ENCODE results near the gene RSPH9. TPM values are rescaled to one million over a fixed set of nuclear protein-coding genes. Genes with fewer than 3 reads are reported as not detected.
A peak's percentile ranks its signal among the peaks of the same experiment; 100 is the strongest.
"Not testable (repeated sequence)": the region's sequence is repeated elsewhere in the genome, so short reads cannot be mapped to it uniquely, and the experiment has no call there.

RSPH9 gene
- total RNA-seq, 2 experiments from 2014 or later = not detected

DNA sequence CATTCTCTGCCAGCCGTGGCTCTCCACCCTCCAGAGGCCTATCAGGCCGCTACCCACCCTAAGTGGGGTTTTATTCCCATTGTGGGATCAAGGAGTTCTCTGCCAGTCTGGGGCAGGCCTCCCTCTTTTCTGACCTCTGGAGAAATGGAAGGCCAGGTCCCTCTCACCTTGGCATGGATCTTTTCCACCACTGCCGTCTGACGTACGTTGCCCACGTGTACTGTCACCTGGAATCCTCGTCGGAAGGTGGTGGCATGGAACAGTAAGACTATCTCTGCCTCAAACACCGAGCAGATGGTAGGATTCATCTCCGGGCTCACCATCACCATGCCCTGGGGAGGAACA, 23.0 kb upstream of the RSPH9 start:
- POLR2A ChIA-PET = no interaction called here
- Mint-ChIP-seq H3K9me3 (no peaks in the 10 kb centered on the region), H3K27me3 (no peaks in the 10 kb centered on the region), H3K27ac (no peak overlapping the region), H3K4me3 (no peak overlapping the region), H3K4me1 (peaks cover 16% of the 10 kb centered on the region), H3K36me3 (peaks cover 42% of the 10 kb centered on the region)
- DNase-seq (no peak), ATAC-seq (ENCODE audit: low read depth) (no peak)

DNA sequence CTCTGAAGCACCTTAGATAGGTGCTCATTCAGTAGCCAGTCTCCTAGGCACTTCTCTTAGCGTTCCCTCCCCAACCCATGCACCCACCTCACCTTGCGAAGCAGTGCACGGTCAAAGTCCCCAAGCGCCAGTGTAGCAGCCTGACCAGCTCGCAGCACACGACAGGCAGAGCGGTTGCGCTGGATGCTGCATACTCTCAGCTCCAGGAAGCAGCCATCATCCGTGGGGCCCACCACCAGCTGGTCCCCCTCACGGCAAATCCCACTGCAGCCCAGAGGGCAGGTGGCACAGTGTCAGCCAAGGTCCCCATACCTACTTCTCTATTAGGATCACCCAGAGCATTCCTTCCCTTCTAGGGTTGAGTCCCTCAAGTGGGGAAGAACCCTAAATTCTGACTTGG, 22.3 kb upstream of the RSPH9 start:
- H3K27me3 Mint-ChIP-seq = no peaks in the 10 kb centered on the region
- POLR2A ChIA-PET = interaction anchor here (0.6 kb wide), 1 partner anchor 1835 kb away, joined by 3 read pairs; no protein-coding TSS in a partner anchor
- H3K9me3 Mint-ChIP-seq = no peaks in the 10 kb centered on the region
- DNase-seq (no peak), ATAC-seq (ENCODE audit: low read depth) (no peak)
- H3K36me3 Mint-ChIP-seq = peaks cover 41% of the 10 kb centered on the region
- peaks cover 19% of the 10 kb centered on the region for H3K4me1 Mint-ChIP-seq
- no peak overlapping the region for H3K4me3 Mint-ChIP-seq
- H3K27ac Mint-ChIP-seq = no peak overlapping the region

DNA sequence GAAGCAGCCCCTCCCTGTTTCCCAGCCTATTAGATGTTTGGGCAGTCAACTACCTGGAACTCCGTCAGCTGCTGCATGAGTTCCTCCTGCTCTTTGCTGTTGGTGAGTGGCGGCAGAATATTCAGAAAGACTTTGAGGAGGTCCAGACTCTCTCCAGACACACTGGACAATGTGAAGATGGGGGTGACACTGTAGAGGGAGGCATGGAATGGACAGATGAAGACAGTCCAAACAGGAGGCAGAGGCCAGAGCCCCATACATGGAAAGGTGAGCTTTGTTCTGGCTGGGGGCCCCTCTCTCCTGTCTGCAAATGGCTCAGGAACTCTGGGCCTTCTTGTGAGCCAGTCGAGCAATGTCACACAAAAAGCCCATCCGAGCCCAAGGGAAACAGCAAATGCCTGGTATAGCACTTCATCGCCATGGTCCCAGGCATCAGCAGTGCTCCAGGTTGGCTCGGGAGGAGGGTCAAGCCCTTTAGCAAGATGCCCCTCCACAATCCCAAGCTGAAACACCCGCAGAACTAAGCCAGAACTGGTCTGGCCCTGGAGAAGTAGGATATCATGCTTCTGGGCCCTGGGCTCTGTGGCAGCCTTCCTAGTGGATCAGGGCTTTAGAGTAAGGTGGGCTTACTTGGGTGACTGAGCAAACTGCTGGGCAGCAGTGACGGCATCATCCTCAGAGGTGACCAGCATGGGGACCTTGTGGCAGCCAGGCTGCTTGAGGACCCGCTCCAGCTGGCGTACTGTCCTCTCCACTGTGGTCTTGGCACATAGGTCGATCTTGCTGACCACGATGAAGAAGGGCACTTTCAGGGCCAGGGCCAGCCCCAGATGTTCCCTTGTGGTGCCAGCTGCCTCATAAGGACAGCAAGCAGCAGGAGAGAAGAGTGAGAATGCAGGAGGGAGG, 20.7 kb upstream of the RSPH9 start:
- H3K9me3 Mint-ChIP-seq = no peaks in the 10 kb centered on the region
- H3K27ac Mint-ChIP-seq = no peak overlapping the region
- H3K4me1 Mint-ChIP-seq = peaks cover 27% of the 10 kb centered on the region
- POLR2A ChIA-PET = no interaction called here
- H3K27me3 Mint-ChIP-seq = no peaks in the 10 kb centered on the region
- DNase-seq (peak; percentile 23), ATAC-seq (ENCODE audit: low read depth) (no peak)
- peaks cover 43% of the 10 kb centered on the region for H3K36me3 Mint-ChIP-seq
- H3K4me3 Mint-ChIP-seq = no peak overlapping the region

DNA sequence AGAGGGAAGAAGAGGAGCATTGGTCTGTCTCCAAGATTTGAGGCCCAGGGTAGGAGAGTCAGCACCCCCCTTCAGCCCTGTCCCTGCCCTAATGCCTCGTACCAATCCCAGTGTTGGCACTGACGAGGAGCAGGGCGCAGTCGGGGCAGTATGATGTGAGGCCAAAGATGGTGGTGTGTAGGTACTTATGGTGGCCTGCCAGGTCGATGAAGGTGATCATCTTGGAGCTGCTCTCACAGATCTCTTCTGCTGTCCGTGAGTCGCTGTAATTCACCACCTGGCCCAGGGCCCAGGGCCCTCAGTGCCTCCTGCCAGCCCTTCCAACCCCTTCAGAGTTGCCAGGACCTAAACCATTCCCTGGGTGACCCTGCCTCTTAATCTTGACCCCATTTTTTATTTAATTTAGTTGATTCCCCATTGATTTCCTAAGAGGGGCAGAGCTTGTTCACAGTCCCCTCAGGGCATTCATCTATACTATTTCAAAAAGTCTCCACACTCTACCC, 20.0 kb upstream of the RSPH9 start:
- no peak overlapping the region for H3K4me3 Mint-ChIP-seq
- H3K9me3 Mint-ChIP-seq = no peaks in the 10 kb centered on the region
- ATAC-seq (ENCODE audit: low read depth) = no peak
- DNase-seq = no peak
- peaks cover 25% of the 10 kb centered on the region for H3K4me1 Mint-ChIP-seq
- POLR2A ChIA-PET = no interaction called here
- H3K27ac Mint-ChIP-seq = no peak overlapping the region
- no peaks in the 10 kb centered on the region for H3K27me3 Mint-ChIP-seq
- peaks cover 41% of the 10 kb centered on the region for H3K36me3 Mint-ChIP-seq

DNA sequence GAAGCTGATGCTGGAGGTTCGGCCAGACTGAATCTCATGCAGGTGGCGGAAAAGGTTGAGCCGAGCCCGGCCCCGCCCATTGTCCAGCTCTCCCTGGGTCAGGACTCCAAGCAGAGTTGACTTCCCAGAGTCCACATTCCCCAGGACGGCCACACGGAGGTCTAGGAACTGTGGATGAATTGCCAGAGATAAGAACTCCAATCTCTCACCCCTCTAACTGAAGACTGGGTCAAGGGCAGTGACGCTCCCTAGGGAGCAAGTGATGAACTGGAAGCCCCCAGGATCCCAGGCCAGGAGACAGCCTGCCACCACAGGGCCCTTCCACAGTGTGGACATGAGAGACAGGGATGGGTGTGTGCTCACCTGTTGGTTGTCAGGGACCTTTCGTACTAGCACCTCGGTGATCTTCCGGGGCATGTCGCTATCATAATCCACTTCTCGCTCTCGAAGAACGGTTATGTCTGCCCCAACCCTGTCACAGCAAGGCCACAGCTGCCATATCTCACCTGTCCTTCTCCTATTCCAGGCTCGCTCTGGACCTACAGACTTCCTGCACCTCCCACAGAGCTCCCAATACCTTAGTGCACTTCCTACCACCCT, 19.3 kb upstream of the RSPH9 start:
- ATAC-seq (ENCODE audit: low read depth) = no peak
- Mint-ChIP-seq H3K36me3 (peaks cover 42% of the 10 kb centered on the region), H3K4me1 (peaks cover 31% of the 10 kb centered on the region), H3K27me3 (no peaks in the 10 kb centered on the region), H3K27ac (peak overlapping the region; percentile 7), H3K4me3 (no peak overlapping the region), H3K9me3 (no peaks in the 10 kb centered on the region)
- POLR2A ChIA-PET = interaction anchor here (1.0 kb wide), 1 partner anchor 12 kb away, joined by 4 read pairs; no protein-coding TSS in a partner anchor
- DNase-seq = peak; percentile 19

DNA sequence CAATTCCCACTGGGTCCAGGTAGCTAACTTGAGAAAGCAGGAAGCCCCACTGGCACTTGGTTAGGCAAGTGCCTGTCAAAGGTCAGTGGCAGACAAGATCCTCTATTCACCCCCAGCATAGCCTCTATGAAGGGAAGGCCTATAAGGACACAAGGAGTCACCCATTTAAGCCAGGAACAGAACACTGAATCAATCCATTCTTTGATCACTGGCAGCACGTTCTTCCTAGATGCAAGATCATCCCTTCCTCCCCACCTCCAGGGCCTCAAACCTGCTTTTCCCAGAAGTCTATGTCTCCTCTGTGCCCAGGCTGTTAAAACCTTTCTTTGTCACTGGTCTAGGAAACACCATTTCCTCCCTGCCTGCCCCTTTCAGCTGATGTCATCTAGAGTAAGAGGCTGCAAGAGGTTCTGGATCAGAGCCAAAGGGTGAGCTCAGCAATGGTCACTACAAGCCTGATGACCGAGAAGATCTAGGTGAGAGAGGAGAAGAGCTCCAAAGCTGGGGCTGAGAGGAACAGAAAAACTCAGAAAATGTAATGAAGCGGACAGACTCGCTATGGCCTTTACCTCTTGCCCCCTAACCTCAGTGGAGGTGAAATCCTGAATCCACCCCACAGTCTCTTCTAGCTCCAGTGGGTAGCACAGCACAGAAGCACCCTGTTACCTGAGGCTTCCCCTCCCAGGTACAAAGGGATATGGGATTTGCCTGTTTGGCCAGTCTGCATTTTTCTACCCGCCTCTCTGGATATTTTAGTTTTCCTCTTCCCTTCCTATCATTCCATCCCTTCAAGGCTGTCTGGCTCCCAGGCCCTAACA, 17.6 kb upstream of the RSPH9 start:
- Mint-ChIP-seq H3K4me3 (peak overlapping the region; percentile 100), H3K27me3 (no peaks in the 10 kb centered on the region), H3K27ac (peak overlapping the region; percentile 95), H3K36me3 (peaks cover 33% of the 10 kb centered on the region), H3K4me1 (peaks cover 33% of the 10 kb centered on the region), H3K9me3 (no peaks in the 10 kb centered on the region)
- DNase-seq (peak; percentile 20), ATAC-seq (ENCODE audit: low read depth) (no peak)
- POLR2A ChIA-PET = interaction anchor here (0.6 to 1.6 kb wide), 2 partner anchors 8 to 9 kb away, joined by 3 to 8 read pairs; partner anchors contain the start of gene MAD2L1BP

DNA sequence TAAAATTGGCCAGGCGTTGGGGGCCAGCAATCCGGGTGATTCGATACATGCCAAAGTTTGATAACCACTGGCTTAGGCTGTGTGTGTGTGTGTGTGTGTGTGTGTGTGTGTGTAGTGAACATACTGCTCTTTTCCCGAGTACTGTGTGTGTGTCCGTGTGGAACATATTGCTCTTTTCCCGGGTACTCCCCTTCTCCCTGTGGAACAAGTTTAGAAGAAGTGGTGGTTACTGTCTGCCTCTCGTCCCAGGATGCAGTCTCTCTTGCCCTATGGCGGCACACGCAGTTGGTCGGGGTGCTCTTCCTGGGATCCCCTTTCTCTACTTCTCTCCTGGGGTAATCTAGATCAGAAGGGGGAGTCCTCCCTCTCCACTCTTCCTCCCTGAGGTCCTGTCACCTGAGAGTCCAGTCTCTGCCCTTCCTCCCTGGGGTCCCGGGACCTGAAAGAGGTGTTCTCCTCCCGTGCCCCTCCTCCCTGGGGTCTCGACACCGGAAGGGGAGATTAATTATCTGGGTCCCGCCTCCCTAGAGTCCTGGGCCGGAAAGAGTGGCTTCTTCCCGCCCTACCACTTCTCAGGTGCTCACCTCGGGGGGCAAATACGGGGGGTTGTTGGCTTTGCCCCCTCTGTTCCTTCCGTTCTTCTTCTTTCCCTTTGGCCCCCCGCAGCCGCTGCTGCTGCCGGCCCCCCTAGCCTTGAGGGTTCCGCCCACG, 16.3 kb upstream of the RSPH9 start:
- H3K4me1 Mint-ChIP-seq = peaks cover 33% of the 10 kb centered on the region
- H3K27me3 Mint-ChIP-seq = no peaks in the 10 kb centered on the region
- H3K9me3 Mint-ChIP-seq = no peaks in the 10 kb centered on the region
- H3K36me3 Mint-ChIP-seq = peaks cover 25% of the 10 kb centered on the region
- H3K4me3 Mint-ChIP-seq = peak overlapping the region; percentile 100
- DNase-seq (peak; percentile 69), ATAC-seq (ENCODE audit: low read depth) (peak; percentile 39)
- peak overlapping the region; percentile 95 for H3K27ac Mint-ChIP-seq
- POLR2A ChIA-PET = interaction anchor here (0.6 to 2.3 kb wide), 14 partner anchors 8 to 699 kb away, joined by 3 to 32 read pairs (median 8); partner anchors contain the start of genes CNPY3, HSP90AB1, MAD2L1BP and POLH

DNA sequence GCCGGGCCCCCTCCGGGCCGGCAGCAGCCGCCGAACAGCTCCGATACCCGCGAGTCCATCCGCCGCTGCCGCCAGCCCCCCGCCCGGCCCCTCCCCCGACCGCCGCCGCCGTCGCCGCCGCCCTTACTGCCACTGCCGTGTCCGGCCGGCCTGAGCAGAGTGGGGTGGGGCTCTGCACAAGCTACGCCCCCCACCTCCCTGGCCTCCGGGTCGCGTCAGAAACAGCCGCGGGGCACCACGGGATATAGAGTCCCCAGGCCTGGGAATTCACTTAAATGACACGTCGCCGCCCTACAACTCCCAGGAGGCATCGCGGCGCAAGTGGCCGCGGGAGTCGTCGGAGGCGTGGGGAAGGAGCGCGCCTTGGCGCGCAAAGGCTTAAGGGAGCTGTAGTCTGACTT, 15.7 kb upstream of the RSPH9 start, which contains the start of gene GTPBP2:
Gene GTPBP2, minus strand, starts transcription at position 161 of the 401 bp plus-strand sequence. Its CDS starts 102 bp downstream, at position 59.
- no peaks in the 10 kb centered on the region for H3K9me3 Mint-ChIP-seq
- peak within 1 kb of the TSS; percentile 100 for H3K4me3 Mint-ChIP-seq
- H3K27ac Mint-ChIP-seq = peak within 1 kb of the TSS; percentile 95
- POLR2A ChIA-PET = interaction anchor here (0.6 to 2.3 kb wide), 33 partner anchors 9 to 847 kb away, joined by 3 to 32 read pairs (median 4); partner anchors contain the start of genes BICRAL, CNPY3, HSP90AB1 and POLH
- ATAC-seq (ENCODE audit: low read depth) (peak; percentile 83), DNase-seq (peak; percentile 93)
- peaks cover 34% of the 10 kb centered on the region for H3K4me1 Mint-ChIP-seq
- no peaks in the 10 kb centered on the region for H3K27me3 Mint-ChIP-seq
- peaks cover 26% of the 10 kb centered on the region for H3K36me3 Mint-ChIP-seq

DNA sequence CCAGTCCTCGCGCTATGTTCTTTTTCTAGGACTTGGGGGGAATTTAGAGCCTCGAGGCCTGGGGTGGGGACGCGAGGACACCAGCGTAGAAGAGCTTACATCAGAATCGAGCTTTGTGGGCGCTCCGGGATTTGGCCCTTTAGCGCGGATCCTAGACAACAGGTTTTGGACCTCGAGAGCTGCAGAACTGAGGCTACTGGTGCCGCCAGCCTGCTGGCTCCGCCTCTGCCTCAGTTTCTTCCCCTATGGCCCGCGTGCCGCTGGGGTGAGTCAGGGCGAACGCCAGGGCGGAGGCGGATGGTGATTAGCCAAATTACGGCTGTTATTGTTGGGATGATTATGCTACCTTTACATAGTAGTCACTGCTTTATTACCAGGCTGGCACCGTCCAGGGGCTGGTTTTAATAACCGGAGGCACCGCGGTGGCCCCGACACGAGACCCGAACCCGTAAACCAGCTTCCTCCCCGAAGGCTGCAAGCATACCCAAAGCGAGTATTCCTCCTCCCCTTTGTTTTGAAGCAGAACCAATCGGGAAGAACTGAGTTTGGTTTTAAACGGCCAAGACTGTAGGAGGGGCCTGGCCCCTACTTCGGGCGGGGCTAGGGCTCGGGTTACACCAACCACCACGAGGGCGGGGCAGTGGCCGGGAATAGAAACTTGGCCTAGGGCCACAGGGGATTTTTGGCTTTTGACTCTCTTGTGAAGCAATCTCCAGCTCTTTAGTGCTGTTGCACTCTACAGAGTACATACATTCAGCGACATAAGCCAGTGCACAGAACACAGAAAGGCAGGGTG, 15.1 kb upstream of the RSPH9 start:
- H3K36me3 Mint-ChIP-seq = peaks cover 24% of the 10 kb centered on the region

DNA sequence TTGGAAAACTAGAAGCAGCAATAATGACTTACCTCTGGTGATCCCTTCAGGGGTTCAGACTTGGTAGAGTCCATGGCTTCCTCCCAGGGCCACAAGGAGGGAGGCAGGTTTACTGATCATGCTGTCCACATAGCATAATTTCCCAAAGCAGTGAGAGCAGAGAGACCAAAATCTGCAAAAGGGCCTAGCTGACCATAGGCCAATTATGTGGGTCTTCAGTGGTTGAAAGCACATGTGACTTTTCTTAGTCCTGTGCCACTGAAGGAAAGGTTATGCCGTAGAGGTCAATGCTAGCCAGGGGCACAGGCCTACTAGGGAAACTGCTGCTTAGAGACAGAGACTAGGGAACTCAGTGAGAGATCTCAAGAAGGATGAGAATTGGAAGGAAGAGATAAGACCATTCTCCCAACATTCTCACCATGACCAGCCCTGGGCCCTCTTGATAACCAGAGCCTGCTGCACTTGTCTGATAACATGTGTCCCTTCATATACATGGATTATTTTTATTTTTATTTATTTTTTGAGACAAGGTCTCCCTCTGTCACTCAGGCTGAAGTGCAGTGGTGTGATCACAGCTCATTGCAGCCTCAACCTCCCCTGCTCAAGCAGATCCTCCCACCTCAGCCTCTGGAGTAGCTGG, 13.7 kb upstream of the RSPH9 start:
- no peak for ATAC-seq (ENCODE audit: low read depth)
- POLR2A ChIA-PET = interaction anchor here (2.2 to 2.3 kb wide), 2 partner anchors 36 to 56 kb away, joined by 9 to 24 read pairs; partner anchors contain the start of genes POLH and XPO5

More for the DNA sequence above, 15.1 kb upstream of the RSPH9 start:
- H3K4me3 Mint-ChIP-seq = peak overlapping the region; percentile 100
- POLR2A ChIA-PET = interaction anchor here (0.6 to 2.3 kb wide), 38 partner anchors 9 to 1580 kb away, joined by 3 to 32 read pairs (median 4); partner anchors contain the start of genes BICRAL, CNPY3, HSP90AB1 and KLC4
- peak; percentile 73 for ATAC-seq (ENCODE audit: low read depth)
- peaks cover 34% of the 10 kb centered on the region for H3K4me1 Mint-ChIP-seq
- DNase-seq = peak; percentile 89
- peak overlapping the region; percentile 95 for H3K27ac Mint-ChIP-seq
- H3K9me3 Mint-ChIP-seq = no peaks in the 10 kb centered on the region
- no peaks in the 10 kb centered on the region for H3K27me3 Mint-ChIP-seq

DNA sequence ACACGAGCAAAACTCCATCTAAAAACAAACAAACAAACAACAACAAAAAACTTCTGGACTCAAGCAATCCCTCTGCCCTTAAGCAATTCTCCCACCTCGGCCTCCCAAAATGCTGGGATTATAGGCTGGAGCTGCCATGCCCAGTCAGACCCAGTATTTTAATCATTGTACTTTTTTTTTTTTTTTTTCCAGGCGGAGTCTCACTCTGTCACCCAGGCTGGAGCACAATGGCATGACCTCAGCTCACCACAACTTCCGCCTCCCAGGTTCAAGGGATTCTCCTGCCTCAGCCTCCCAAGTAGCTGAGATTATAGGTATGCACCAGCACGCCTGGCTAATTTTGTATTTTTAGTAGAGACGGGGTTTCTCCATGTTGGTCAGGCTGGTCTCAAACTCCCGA, 11.8 kb upstream of the RSPH9 start:
- H3K4me3 Mint-ChIP-seq; DNase-seq; ATAC-seq (ENCODE audit: low read depth); H3K9me3 Mint-ChIP-seq; H3K27me3 Mint-ChIP-seq; H3K27ac Mint-ChIP-seq: not testable (repeated sequence)
- Mint-ChIP-seq H3K4me1 (peaks cover 35% of the 10 kb centered on the region), H3K36me3 (peaks cover 16% of the 10 kb centered on the region)
- POLR2A ChIA-PET = interaction anchor here (0.7 kb wide), 1 partner anchor 164 kb away, joined by 4 read pairs; no protein-coding TSS in a partner anchor

More for the DNA sequence above, 13.7 kb upstream of the RSPH9 start:
- peak overlapping the region; percentile 95 for H3K27ac Mint-ChIP-seq
- peaks cover 27% of the 10 kb centered on the region for H3K36me3 Mint-ChIP-seq
- H3K9me3 Mint-ChIP-seq = no peaks in the 10 kb centered on the region
- H3K4me1 Mint-ChIP-seq = peaks cover 39% of the 10 kb centered on the region
- no peaks in the 10 kb centered on the region for H3K27me3 Mint-ChIP-seq
- DNase-seq = no peak
- H3K4me3 Mint-ChIP-seq = peak overlapping the region; percentile 62
